Stomach (tissue), 4 donors: Measurements from ENCODE around the gene VWF.

Source experiments
- POLR2A ChIP-seq, 4 donors: fragments of 450-650 bp; IDR thresholded peaks; one replicate each; pipeline ENCODE4 v1.6.1; 2016; ENCODE audit warnings: antibody characterized with exemption in 4 of 4, control low read depth in 2 of 4, mild to moderate bottlenecking in 1 of 4, moderate library complexity in 1 of 4
- TF ChIP-seq, protein P1 (sequence below), 7 experiments: fragments of 450-650 bp in 4 of 7; fragments of 200-600 bp in 3 of 7; sonication (generic) in 3 of 7; IDR thresholded peaks; one replicate each; pipeline ENCODE4 v1.5.1; 2016 to 2019; ENCODE audit warnings: antibody characterized with exemption in 7 of 7, control low read depth in 2 of 7, mild to moderate bottlenecking in 1 of 7

DNA sequence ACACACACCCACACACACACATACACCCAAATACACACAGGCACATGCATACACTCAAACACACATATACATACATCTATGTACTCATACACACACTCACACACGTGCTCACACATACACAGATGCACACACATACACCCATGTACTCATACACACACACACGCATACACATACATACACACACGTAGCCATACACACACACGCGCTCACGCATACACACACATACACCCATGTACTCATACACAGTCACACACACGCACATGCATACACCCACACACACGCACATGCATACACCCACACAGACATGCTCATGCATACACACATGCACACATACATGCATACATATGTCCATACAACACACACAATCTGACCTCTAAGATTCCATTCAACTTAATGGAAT lies 91.7 kb downstream of the VWF start:
- TF ChIP-seq, protein P1, sequence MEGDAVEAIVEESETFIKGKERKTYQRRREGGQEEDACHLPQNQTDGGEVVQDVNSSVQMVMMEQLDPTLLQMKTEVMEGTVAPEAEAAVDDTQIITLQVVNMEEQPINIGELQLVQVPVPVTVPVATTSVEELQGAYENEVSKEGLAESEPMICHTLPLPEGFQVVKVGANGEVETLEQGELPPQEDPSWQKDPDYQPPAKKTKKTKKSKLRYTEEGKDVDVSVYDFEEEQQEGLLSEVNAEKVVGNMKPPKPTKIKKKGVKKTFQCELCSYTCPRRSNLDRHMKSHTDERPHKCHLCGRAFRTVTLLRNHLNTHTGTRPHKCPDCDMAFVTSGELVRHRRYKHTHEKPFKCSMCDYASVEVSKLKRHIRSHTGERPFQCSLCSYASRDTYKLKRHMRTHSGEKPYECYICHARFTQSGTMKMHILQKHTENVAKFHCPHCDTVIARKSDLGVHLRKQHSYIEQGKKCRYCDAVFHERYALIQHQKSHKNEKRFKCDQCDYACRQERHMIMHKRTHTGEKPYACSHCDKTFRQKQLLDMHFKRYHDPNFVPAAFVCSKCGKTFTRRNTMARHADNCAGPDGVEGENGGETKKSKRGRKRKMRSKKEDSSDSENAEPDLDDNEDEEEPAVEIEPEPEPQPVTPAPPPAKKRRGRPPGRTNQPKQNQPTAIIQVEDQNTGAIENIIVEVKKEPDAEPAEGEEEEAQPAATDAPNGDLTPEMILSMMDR (IDR thresholded peaks at IDR 0.05): no peak
- TF ChIP-seq POLR2A (IDR thresholded peaks at IDR 0.05): no peak
